Testis (tissue), 3 donors: ENCODE results near the gene HDC. TPM values are rescaled to one million over a fixed set of nuclear protein-coding genes. Genes with fewer than 3 reads are reported as not detected.

ENCODE experiments used
- DNase-seq: peaks from one replicate; pipeline ENCODE4 v3.0.0-alpha.2; 2019
- H3K27ac ChIP-seq, 2 donors: fragments of 200-600 bp; sonication (generic); one replicate each; pipeline ENCODE4 v1.5.1; 2019
- H3K27me3 ChIP-seq: fragments of 200-600 bp; sonication (generic); one replicate; pipeline ENCODE4 v1.5.1; 2019
- H3K36me3 ChIP-seq: fragments of 200-600 bp; sonication (generic); one replicate; pipeline ENCODE4 v1.5.1; 2017; ENCODE audit warnings: low read depth; ENCODE audit errors: missing control alignments
- H3K4me1 ChIP-seq: fragments of 200-600 bp; sonication (generic); one replicate; pipeline ENCODE4 v1.5.1; 2019
- H3K4me3 ChIP-seq, 2 donors: fragments of 200-600 bp; sonication (generic); one replicate each; pipeline ENCODE4 v1.5.1; 2017 to 2019
- H3K9me3 ChIP-seq: fragments of 200-600 bp; sonication (generic); one replicate; pipeline ENCODE4 v1.5.1; 2017
- POLR2A ChIP-seq: fragments of 450-650 bp; IDR thresholded peaks from one replicate; pipeline ENCODE4 v1.6.1; 2017; ENCODE audit warnings: antibody characterized with exemption, mild to moderate bottlenecking, moderate library complexity
- WGBS, 2 donors: methylation state at CpG; one replicate each; pipeline ENCODE4 v1.1.5; 2018; 5-methylcytosine and 5-hydroxymethylcytosine counted together
- intact Hi-C: fragments of 100-400 bp; cut with DNase I; formaldehyde crosslinking; loops from one replicate; pipeline ENCODE4 v1.15.1; 2023; ENCODE audit warnings: low total_unique reads
- polyA plus RNA-seq: library from polyadenylated mRNA; stranded (reverse); fragments of 350-450 nt; fragmentation: Illumina TruSeq; extraction: RNeasy Lipid Tissue Mini Kit (QIAGEN cat#74804); gene quantifications from one replicate; pipeline ENCODE4 v1.2.3, GENCODE V29; 2014; ENCODE audit warnings: low read depth, low replicate concordance; ENCODE audit not compliant: insufficient read depth
- total RNA-seq, 2 donors: library from RNA; depleted of rRNA; stranded (reverse); fragments of >200 nt; gene quantifications; one replicate each; pipeline ENCODE4 v1.2.3, GENCODE V29; 2016
- TF ChIP-seq, protein P1 (sequence below), 3 experiments: fragments of 450-650 bp in 2 of 3; fragments of 200-600 bp in 1 of 3; sonication (generic) in 1 of 3; IDR thresholded peaks; one replicate each; pipeline ENCODE4 v1.5.1; 2016 to 2019; ENCODE audit warnings: antibody characterized with exemption in 3 of 3, mild to moderate bottlenecking in 2 of 3, moderate library complexity in 1 of 3

The HDC gene
- total and polyA plus RNA-seq, 3 donors from 2014 or later = 1.6 to 11.9 (median 5.8) TPM

- no peaks in the 10 kb centered on the region for H3K4me1 ChIP-seq
- no peak for TF ChIP-seq POLR2A
- TF ChIP-seq, protein P1, sequence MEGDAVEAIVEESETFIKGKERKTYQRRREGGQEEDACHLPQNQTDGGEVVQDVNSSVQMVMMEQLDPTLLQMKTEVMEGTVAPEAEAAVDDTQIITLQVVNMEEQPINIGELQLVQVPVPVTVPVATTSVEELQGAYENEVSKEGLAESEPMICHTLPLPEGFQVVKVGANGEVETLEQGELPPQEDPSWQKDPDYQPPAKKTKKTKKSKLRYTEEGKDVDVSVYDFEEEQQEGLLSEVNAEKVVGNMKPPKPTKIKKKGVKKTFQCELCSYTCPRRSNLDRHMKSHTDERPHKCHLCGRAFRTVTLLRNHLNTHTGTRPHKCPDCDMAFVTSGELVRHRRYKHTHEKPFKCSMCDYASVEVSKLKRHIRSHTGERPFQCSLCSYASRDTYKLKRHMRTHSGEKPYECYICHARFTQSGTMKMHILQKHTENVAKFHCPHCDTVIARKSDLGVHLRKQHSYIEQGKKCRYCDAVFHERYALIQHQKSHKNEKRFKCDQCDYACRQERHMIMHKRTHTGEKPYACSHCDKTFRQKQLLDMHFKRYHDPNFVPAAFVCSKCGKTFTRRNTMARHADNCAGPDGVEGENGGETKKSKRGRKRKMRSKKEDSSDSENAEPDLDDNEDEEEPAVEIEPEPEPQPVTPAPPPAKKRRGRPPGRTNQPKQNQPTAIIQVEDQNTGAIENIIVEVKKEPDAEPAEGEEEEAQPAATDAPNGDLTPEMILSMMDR (IDR thresholded peaks at IDR 0.05) = no peak
- H3K27ac ChIP-seq = no peak overlapping the region
- H3K27me3 ChIP-seq = no peaks in the 10 kb centered on the region
- H3K36me3 ChIP-seq = no peaks in the 10 kb centered on the region
- no peaks in the 10 kb centered on the region for H3K9me3 ChIP-seq
- no peak for DNase-seq
- 81 to 90% methylated on average over 2 of the region's 2 CpGs for WGBS, 2 donors
- no peak overlapping the region for H3K4me3 ChIP-seq
- intact Hi-C loops = no loop called here
These were observed 2.1 kb upstream of the HDC start for GRCh38 chr15:50267577-50267976.

DNA sequence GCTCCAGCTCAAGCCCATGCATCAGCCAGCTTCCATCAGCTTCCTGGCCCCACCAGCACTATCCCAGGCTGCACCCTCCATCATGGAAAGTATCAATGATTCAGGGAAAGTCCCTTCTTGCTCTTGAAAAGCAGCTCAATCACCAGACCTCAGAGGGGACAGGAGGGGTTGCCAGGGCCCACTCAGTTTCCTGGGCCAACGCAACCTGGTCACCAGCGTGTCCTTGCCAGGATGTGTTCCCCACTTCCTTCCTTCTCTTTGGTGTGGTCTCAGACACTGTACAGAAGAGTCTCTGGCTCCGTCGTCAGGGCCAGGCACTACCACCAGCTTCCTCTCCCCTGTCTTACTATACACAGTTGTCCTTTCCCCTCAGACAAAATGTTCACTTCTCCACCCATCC, 3.0 kb downstream of the HDC start:
- DNase-seq = no peak
- H3K36me3 ChIP-seq = no peaks in the 10 kb centered on the region
- no peaks in the 10 kb centered on the region for H3K9me3 ChIP-seq
- no peak overlapping the region for H3K27ac ChIP-seq
- TF ChIP-seq, protein P1 (IDR thresholded peaks at IDR 0.05) = no peak
- no peak for TF ChIP-seq POLR2A
- intact Hi-C loops = no loop called here
- H3K4me1 ChIP-seq = no peaks in the 10 kb centered on the region
- H3K4me3 ChIP-seq = no peak overlapping the region
- 77 to 78% methylated on average over 4 of the region's 4 CpGs for WGBS, 2 donors
- H3K27me3 ChIP-seq = no peaks in the 10 kb centered on the region

DNA sequence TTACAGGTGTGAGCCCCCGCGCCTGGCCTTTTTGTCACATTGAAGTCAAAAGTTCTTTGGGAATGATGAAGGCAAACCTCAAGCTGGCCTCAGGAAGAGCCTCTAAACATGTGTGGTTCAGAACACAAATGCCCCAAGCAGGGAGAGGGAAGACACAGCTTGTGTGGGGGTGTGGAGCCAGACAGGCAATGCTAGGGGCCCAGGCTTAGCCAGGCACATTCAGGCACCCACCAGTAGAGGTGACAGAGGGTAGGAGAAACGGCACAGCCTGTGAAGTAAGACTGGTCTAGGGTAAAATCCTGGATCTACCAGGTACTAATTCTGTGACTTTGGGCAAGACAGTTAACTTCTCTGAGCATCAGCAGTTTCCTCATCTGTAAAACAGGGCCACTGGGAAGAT, 3.5 kb downstream of the HDC start:
- Histone ChIP-seq H3K9me3 (no peaks in the 10 kb centered on the region), H3K36me3 (no peaks in the 10 kb centered on the region), H3K27ac (no peak overlapping the region), H3K4me3 (no peak overlapping the region), H3K4me1 (no peaks in the 10 kb centered on the region), H3K27me3 (no peaks in the 10 kb centered on the region)
- no peak for DNase-seq
- TF ChIP-seq, protein P1 (IDR thresholded peaks at IDR 0.05) = no peak
- no peak for TF ChIP-seq POLR2A
- intact Hi-C loops = no loop called here
- WGBS, 2 donors = 92 to 100% methylated on average over 3 of the region's 3 CpGs

GRCh38 chr15:50260969-50261496, 4.5 kb downstream of the HDC start:
- whole genome bisulfite sequencing, 2 donors = 76 to 77% methylated on average over 2 of the region's 2 CpGs
- no peak for DNase-seq
- intact Hi-C loops = no loop called here

GRCh38 chr15:50259276-50259675, 6.2 kb downstream of the HDC start:
- H3K36me3 ChIP-seq = no peaks in the 10 kb centered on the region
- H3K4me3 ChIP-seq = no peak overlapping the region
- no peaks in the 10 kb centered on the region for H3K4me1 ChIP-seq
- no peak overlapping the region for H3K27ac ChIP-seq
- intact Hi-C loops = no loop called here
- H3K27me3 ChIP-seq = no peaks in the 10 kb centered on the region
- TF ChIP-seq POLR2A = no peak
- TF ChIP-seq, protein P1 (IDR thresholded peaks at IDR 0.05) = no peak
- H3K9me3 ChIP-seq = no peaks in the 10 kb centered on the region
- DNase-seq = no peak
- WGBS, 2 donors = 78 to 84% methylated on average over 5 of the region's 5 CpGs

More at GRCh38 chr15:50260969-50261496, 4.5 kb downstream of the HDC start:
- TF ChIP-seq POLR2A = no peak
- TF ChIP-seq, protein P1 (IDR thresholded peaks at IDR 0.05) = no peak
- Histone ChIP-seq H3K4me1 (no peaks in the 10 kb centered on the region), H3K36me3 (no peaks in the 10 kb centered on the region), H3K9me3 (no peaks in the 10 kb centered on the region), H3K27me3 (no peaks in the 10 kb centered on the region), H3K27ac (no peak overlapping the region), H3K4me3 (no peak overlapping the region)
